Measurements from ENCODE around the gene NHEJ1. TPM values are rescaled to one million over a fixed set of nuclear protein-coding genes. Genes with fewer than 3 reads are reported as not detected.
A peak's percentile ranks its signal among the peaks of the same experiment; 100 is the strongest.

The NHEJ1 gene
- total and polyA plus RNA-seq, 2 of the 13 experiments (the other 11 are each of a cell fraction or from before 2014, with no cell fraction given): 30.0 to 30.7 TPM

DNA sequence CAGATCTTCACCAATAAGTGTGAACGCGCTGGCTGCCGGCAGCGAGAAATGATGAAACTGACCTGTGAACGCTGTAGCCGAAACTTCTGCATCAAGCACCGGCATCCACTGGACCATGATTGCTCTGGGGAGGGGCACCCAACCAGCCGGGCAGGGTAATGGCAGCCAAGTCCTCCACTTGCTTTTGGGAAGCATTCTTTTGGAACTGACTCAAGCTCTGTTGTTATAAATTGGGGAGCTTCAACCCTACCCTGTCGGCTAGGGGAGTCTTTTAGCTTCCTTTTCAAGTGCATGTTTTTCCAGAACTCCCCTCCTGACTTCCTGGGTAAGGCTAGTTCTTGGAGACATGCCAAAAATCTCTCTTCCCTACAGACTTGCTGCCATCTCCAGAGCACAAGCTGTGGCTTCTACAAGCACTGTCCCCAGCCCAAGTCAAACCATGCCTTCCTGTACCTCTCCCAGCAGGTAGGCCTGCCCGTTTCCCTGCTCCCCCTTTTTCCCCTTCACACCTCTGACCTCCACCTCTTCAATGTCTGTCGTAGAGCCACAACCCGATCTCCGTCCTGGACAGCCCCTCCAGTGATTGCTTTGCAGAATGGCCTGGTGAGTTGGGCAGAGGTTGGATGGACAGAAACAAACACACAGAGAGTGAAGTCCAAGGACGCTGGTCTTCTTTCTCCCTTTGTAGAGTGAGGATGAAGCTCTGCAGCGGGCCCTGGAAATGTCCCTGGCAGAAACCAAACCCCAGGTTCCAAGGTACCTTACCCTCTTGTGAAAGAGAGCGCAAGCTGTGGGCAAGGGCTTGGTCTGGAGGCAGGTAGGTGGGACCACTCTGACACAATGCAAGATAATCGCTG is 47.5 kb upstream of the NHEJ1 start (continued):
- TF ChIP-seq, protein P1, sequence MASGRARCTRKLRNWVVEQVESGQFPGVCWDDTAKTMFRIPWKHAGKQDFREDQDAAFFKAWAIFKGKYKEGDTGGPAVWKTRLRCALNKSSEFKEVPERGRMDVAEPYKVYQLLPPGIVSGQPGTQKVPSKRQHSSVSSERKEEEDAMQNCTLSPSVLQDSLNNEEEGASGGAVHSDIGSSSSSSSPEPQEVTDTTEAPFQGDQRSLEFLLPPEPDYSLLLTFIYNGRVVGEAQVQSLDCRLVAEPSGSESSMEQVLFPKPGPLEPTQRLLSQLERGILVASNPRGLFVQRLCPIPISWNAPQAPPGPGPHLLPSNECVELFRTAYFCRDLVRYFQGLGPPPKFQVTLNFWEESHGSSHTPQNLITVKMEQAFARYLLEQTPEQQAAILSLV (CRISPR knock-in tag; IDR thresholded peaks at IDR 0.05; ENCODE audit: borderline replicate concordance): 0 out of 2 replicates have a peak, but pooled peaks have one; percentile 50
- peak; percentile 78 for TF ChIP-seq KAT8 (CRISPR knock-in tag; IDR thresholded peaks at IDR 0.05)
- TF ChIP-seq, protein P2, sequence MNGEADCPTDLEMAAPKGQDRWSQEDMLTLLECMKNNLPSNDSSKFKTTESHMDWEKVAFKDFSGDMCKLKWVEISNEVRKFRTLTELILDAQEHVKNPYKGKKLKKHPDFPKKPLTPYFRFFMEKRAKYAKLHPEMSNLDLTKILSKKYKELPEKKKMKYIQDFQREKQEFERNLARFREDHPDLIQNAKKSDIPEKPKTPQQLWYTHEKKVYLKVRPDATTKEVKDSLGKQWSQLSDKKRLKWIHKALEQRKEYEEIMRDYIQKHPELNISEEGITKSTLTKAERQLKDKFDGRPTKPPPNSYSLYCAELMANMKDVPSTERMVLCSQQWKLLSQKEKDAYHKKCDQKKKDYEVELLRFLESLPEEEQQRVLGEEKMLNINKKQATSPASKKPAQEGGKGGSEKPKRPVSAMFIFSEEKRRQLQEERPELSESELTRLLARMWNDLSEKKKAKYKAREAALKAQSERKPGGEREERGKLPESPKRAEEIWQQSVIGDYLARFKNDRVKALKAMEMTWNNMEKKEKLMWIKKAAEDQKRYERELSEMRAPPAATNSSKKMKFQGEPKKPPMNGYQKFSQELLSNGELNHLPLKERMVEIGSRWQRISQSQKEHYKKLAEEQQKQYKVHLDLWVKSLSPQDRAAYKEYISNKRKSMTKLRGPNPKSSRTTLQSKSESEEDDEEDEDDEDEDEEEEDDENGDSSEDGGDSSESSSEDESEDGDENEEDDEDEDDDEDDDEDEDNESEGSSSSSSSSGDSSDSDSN (CRISPR knock-in tag; IDR thresholded peaks at IDR 0.05): peak; percentile 80
- peak; percentile 45; the same call in 1 of the 2 replicates for TF ChIP-seq ZC3H4 (CRISPR knock-in tag; IDR thresholded peaks at IDR 0.05; ENCODE audit: borderline replicate concordance)
- TF ChIP-seq, protein P3, sequence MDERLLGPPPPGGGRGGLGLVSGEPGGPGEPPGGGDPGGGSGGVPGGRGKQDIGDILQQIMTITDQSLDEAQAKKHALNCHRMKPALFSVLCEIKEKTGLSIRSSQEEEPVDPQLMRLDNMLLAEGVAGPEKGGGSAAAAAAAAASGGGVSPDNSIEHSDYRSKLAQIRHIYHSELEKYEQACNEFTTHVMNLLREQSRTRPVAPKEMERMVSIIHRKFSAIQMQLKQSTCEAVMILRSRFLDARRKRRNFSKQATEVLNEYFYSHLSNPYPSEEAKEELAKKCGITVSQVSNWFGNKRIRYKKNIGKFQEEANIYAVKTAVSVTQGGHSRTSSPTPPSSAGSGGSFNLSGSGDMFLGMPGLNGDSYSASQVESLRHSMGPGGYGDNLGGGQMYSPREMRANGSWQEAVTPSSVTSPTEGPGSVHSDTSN (CRISPR knock-in tag; IDR thresholded peaks at IDR 0.05): peak; percentile 32; the same call in 1 of the 2 replicates
- TF ChIP-seq ARNT (IDR thresholded peaks at IDR 0.05): no peak
- 0 out of 2 replicates have a peak, but pooled peaks have one; percentile 43 for TF ChIP-seq SNAI1 (CRISPR knock-in tag; IDR thresholded peaks at IDR 0.05; ENCODE audit: borderline replicate concordance)
- TF ChIP-seq ZNF292 (CRISPR knock-in tag; IDR thresholded peaks at IDR 0.05; ENCODE audit: borderline replicate concordance, low read depth): 0 out of 2 replicates have a peak, but pooled peaks have one; percentile 26
- peak in 1 of 2 experiments; percentile 48; a peak in 1 of 4 replicates for TF ChIP-seq POLR2A (IDR thresholded peaks at IDR 0.05; ENCODE audit: insufficient read depth in 1 of 2, low read depth in 2 of 2, low read length in 2 of 2)
- TF ChIP-seq ZNF432 (CRISPR knock-in tag; IDR thresholded peaks at IDR 0.05; ENCODE audit: borderline replicate concordance): no peak
- TF ChIP-seq ZNF629 (CRISPR knock-in tag; conservative IDR thresholded peaks at IDR 0.05): 0 out of 2 replicates have a peak, but pooled peaks have one; percentile 35
- TF ChIP-seq ZFP36L2 (CRISPR knock-in tag; IDR thresholded peaks at IDR 0.05): no peak
- peak; percentile 42; the same call in 1 of the 2 replicates for TF ChIP-seq ARNTL (CRISPR knock-in tag; IDR thresholded peaks at IDR 0.05)
- TF ChIP-seq ZHX1 (CRISPR knock-in tag; IDR thresholded peaks at IDR 0.05; ENCODE audit: low read depth): no peak; the same call in 1 of the 2 replicates
- peak; percentile 62; the same call in 1 of the 2 replicates for TF ChIP-seq ZNF609 (CRISPR knock-in tag; IDR thresholded peaks at IDR 0.05; ENCODE audit: borderline replicate concordance)
- no peak for TF ChIP-seq FOXK2 (IDR thresholded peaks at IDR 0.05)

All from HepG2 (cell line).